ENCODE measurements around the gene RSL1D1. TPM values are rescaled to one million over a fixed set of nuclear protein-coding genes. Genes with fewer than 3 reads are reported as not detected.

The RSL1D1 gene
- total RNA-seq, 1 donor from 2014 or later = 141 TPM

DNA sequence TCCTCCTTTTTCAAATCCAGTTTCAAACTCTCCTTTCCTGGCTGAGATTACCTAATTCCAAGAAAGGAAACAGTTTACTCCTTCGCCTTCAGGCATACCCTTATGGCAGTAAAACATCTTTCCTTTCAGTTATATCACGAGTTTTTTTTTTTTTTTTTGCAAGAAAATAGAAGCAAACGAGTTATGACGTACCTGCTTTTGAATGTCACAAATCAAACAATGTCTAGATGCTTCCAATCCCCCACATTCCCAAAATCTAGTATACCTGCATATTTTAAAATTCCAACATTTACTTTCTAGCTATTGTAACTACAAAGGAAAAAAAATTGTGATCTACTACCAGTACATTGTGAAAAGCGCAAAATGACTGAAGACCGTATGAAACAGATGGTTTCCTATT lies 35.5 kb upstream of the RSL1D1 start:
- no peak overlapping the region for H3K4me3 ChIP-seq (ENCODE audit: low read depth, low read length)
- no peak for DNase-seq (ENCODE audit: low read depth)
- TF ChIP-seq, protein P1, sequence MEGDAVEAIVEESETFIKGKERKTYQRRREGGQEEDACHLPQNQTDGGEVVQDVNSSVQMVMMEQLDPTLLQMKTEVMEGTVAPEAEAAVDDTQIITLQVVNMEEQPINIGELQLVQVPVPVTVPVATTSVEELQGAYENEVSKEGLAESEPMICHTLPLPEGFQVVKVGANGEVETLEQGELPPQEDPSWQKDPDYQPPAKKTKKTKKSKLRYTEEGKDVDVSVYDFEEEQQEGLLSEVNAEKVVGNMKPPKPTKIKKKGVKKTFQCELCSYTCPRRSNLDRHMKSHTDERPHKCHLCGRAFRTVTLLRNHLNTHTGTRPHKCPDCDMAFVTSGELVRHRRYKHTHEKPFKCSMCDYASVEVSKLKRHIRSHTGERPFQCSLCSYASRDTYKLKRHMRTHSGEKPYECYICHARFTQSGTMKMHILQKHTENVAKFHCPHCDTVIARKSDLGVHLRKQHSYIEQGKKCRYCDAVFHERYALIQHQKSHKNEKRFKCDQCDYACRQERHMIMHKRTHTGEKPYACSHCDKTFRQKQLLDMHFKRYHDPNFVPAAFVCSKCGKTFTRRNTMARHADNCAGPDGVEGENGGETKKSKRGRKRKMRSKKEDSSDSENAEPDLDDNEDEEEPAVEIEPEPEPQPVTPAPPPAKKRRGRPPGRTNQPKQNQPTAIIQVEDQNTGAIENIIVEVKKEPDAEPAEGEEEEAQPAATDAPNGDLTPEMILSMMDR (conservative IDR thresholded peaks at IDR 0.05; ENCODE audit: low read depth, low read length) = no peak

DNA sequence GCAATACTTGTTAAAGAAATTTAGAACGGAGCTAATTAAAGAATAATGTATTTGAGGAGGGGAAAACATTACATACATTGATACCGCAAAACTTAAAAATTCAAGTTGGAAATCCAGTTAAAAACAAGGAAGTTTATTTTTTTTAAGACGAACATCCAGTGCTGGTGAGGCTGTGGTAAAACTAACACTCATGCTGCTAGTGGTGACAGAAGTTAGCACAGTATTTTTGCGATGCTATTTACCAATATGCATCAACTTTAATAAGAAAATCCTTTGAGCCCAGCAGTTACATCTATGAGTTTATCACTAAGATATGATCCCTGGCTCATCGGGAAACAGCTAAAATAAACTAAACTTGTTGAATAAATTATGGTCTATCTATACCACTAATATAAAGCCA lies 32.7 kb upstream of the RSL1D1 start:
- no peak for DNase-seq (ENCODE audit: low read depth)
- no peak overlapping the region for H3K4me3 ChIP-seq (ENCODE audit: low read depth, low read length)
- TF ChIP-seq, protein P1 (conservative IDR thresholded peaks at IDR 0.05; ENCODE audit: low read depth, low read length) = no peak

DNA sequence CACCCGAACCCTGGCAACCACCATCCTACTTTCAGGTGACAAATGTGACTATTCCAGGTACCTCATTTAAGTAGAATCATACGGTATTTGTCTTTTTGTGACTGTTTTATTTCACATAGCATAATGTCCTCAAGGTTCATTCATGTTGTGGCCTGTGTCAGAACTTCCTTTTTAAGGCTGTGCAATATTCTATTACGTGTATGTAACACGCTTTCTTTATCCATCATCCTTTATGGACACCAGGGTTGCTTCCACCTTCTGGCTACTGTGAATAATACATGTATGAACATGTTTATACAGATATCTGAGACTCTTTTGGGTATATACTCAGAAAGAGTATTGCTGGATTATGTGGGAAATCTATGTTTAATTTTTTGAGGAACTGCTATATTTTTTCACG lies 28.7 kb upstream of the RSL1D1 start:
- TF ChIP-seq, protein P1 (conservative IDR thresholded peaks at IDR 0.05; ENCODE audit: low read depth, low read length) = no peak
- no peak for DNase-seq (ENCODE audit: low read depth)
- no peak overlapping the region for H3K4me3 ChIP-seq (ENCODE audit: low read depth, low read length)

DNA sequence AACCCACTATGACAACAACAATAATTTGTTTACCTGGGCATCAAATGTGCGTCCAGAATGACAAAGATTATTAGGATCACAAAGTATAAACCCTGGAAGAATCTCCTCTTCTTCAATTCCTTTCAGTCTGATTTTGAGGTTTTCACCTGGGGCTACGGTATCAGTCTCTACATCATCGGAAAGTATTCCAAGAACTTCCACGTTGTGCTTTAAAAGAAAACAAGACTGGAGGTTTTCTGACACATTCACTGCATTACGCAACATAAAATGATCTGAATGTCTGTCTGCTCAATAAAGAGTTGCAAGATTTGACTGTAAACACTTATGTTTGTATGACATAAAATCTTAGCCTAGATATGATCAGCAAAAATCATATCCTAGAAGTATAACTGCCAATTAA lies 26.0 kb upstream of the RSL1D1 start:
- TF ChIP-seq, protein P1 (conservative IDR thresholded peaks at IDR 0.05; ENCODE audit: low read depth, low read length) = no peak
- DNase-seq (ENCODE audit: low read depth) = no peak

DNA sequence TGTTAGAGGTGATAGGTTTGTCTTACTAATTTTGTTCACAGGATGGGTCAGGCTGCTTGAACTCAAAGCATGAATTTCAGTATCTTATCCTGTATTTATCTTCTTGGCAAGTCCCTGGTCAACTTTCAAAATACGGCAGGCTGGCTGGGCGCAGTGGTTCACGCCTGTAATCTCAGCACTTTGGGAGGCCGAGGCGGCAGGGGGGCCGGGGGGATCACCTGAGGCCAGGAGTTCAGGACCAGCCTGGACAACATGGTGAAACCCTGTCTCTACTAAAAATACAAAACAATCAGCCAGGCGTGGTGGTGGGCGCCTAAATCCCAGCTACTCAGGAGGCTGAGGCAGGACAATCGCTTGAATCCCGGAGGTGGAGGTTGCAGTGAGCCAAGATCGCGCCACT lies 25.0 kb upstream of the RSL1D1 start:
- TF ChIP-seq, protein P1 (conservative IDR thresholded peaks at IDR 0.05; ENCODE audit: low read depth, low read length) = no peak
- no peak overlapping the region for H3K4me3 ChIP-seq (ENCODE audit: low read depth, low read length)
- no peak for DNase-seq (ENCODE audit: low read depth)

More for the DNA sequence above, 26.0 kb upstream of the RSL1D1 start:
- H3K4me3 ChIP-seq (ENCODE audit: low read depth, low read length) = no peak overlapping the region

DNA sequence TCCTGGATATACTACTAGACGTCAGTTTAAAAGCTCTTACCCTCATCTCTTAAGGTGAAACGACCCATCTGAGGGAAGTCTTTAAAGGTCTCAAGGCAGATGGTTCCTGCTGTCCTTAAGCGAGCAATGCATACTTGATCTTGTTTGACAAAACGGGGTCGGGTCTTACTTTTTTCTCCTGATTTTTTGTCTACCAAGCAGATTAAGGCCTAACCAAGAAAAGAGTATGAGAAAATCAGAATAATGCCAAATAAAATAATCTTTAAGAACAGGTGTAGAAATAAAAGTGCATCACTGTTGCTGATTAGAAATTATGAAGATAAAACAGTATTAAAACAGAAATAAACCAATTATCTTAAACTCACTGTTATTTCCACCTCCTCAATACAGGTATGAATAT lies 24.4 kb upstream of the RSL1D1 start:
- TF ChIP-seq, protein P1 (conservative IDR thresholded peaks at IDR 0.05; ENCODE audit: low read depth, low read length) = no peak
- DNase-seq (ENCODE audit: low read depth) = no peak
- no peak overlapping the region for H3K4me3 ChIP-seq (ENCODE audit: low read depth, low read length)

DNA sequence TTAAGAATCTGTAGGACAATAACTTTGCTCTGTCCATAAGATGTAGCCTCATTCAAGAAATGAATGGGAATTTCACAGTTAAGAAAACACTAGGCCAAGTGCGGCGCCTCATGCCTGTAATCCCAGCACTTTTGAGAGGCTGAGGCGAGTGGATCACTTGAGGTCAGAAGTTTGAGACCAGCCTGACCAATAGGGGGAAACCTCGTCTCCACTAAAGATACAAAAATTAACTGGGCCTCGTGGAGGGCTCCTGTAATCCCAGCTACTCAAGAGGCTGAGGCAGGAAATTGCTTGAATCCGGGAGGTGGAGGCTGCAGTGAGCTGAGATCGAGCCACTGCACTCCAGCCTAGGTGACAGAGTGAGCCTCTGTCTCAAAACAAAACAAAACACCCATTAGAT lies 19.9 kb upstream of the RSL1D1 start:
- TF ChIP-seq, protein P1 (conservative IDR thresholded peaks at IDR 0.05; ENCODE audit: low read depth, low read length) = peak; percentile 18
- no peak overlapping the region for H3K4me3 ChIP-seq (ENCODE audit: low read depth, low read length)
- DNase-seq (ENCODE audit: low read depth) = no peak
